IMR-90 (cell line): ENCODE measurements around the gene LYRM4. TPM values are rescaled to one million over a fixed set of nuclear protein-coding genes. Genes with fewer than 3 reads are reported as not detected.

ENCODE experiments used
- ATAC-seq: fragments of 200-7000 bp; cut with Tn5 transposase; 2 replicates; pipeline ENCODE4 v1.9.1; 2020; ENCODE audit warnings: low read depth, mild to moderate bottlenecking, moderate library complexity
- BruUV-seq: library from RNA; stranded (reverse); fragments of 400-500 nt; replicated peaks from 2 replicates; lab custom pipeline; 2021; lab: Mats Ljungman, UMichigan
- CTCF ChIA-PET: fragments of 300-600 bp; formaldehyde crosslinking; extraction: SDS; loops from one replicate; lab custom pipeline; 2021; ENCODE audit warnings: antibody characterized with exemption; lab: Yijun Ruan, JAX
- POLR2A ChIA-PET: fragments of 300-600 bp; sonication (Branson Sonifier 250); formaldehyde crosslinking; loops from one replicate; lab custom pipeline; 2022; ENCODE audit warnings: antibody characterized with exemption; ENCODE audit not compliant: unreplicated experiment; lab: Charles Lee
- DNase-seq: peaks from one replicate; pipeline ENCODE4 v3.0.0; 2013
- H2AFZ ChIP-seq: replicated peaks from 2 replicates; pipeline ENCODE3; 2013; ENCODE audit warnings: low read length, mild to moderate bottlenecking; ENCODE audit not compliant: poor library complexity
- H2AK5ac ChIP-seq: 2 replicates; pipeline ENCODE4 v1.6.1; 2013; ENCODE audit warnings: low read depth, low read length, inconsistent platforms
- H2AK9ac ChIP-seq: replicated peaks from 2 replicates; pipeline ENCODE3; 2013; ENCODE audit warnings: mild to moderate bottlenecking, low read depth, low read length, moderate library complexity; ENCODE audit not compliant: poor library complexity
- H2BK120ac ChIP-seq: 2 replicates; pipeline ENCODE4 v1.6.1; 2013; ENCODE audit warnings: low read depth, low read length, inconsistent platforms
- H2BK15ac ChIP-seq: 3 replicates; pipeline ENCODE4 v1.6.1; 2013; ENCODE audit warnings: low read depth, low read length, inconsistent platforms
- H2BK20ac ChIP-seq: 2 replicates; pipeline ENCODE4 v1.6.1; 2013; ENCODE audit warnings: low read depth, mild to moderate bottlenecking, inconsistent platforms, low read length, moderate library complexity
- H2BK5ac ChIP-seq: 2 replicates; pipeline ENCODE4 v1.6.1; 2013; ENCODE audit warnings: mild to moderate bottlenecking, low read depth, low read length, inconsistent platforms; ENCODE audit not compliant: poor library complexity, severe bottlenecking
- H3K14ac ChIP-seq: replicated peaks from 2 replicates; pipeline ENCODE4 v1.6.1; 2013; ENCODE audit warnings: low read depth, low read length, inconsistent platforms
- H3K18ac ChIP-seq: 2 replicates; pipeline ENCODE4 v1.6.1; 2013; ENCODE audit warnings: low read depth, low read length, control low read depth
- H3K23ac ChIP-seq: 2 replicates; pipeline ENCODE4 v1.6.1; 2013; ENCODE audit warnings: low read depth, low read length, inconsistent platforms
- H3K27ac ChIP-seq: 2 replicates; pipeline ENCODE4 v1.5.1; 2013; ENCODE audit warnings: mild to moderate bottlenecking, control low read depth, low read length; ENCODE audit not compliant: insufficient read depth
- H3K27me3 ChIP-seq: 2 replicates; pipeline ENCODE4 v1.6.1; 2013; ENCODE audit warnings: low read length; ENCODE audit not compliant: control insufficient read depth, insufficient read depth
- H3K36me3 ChIP-seq: 2 replicates; pipeline ENCODE4 v1.6.1; 2013; ENCODE audit warnings: low read length, mixed read lengths; ENCODE audit not compliant: control insufficient read depth, insufficient read depth
- H3K4ac ChIP-seq: 2 replicates; pipeline ENCODE4 v1.6.1; 2013; ENCODE audit warnings: low read depth, low read length, inconsistent platforms
- H3K4me1 ChIP-seq: 2 replicates; pipeline ENCODE4 v1.6.1; 2013; ENCODE audit warnings: low read length, mixed read lengths; ENCODE audit not compliant: control insufficient read depth, insufficient read depth
- H3K4me2 ChIP-seq: 2 replicates; pipeline ENCODE4 v1.6.1; 2013; ENCODE audit warnings: low read depth, mild to moderate bottlenecking, control low read depth, low read length, moderate library complexity
- H3K4me3 ChIP-seq: 2 replicates; pipeline ENCODE4 v1.5.1; 2013; ENCODE audit warnings: low read depth, mild to moderate bottlenecking, control low read depth, low read length, moderate library complexity; ENCODE audit not compliant: insufficient read depth
- H3K56ac ChIP-seq: 2 replicates; pipeline ENCODE4 v1.6.1; 2013; ENCODE audit warnings: low read length, inconsistent platforms; ENCODE audit not compliant: insufficient read depth; ENCODE audit errors: extremely low read depth
- H3K79me1 ChIP-seq, 2 experiments: 2 replicates each; pipeline ENCODE4 v1.6.1; 2013; ENCODE audit warnings: low read length in 2 of 2, inconsistent platforms in 1 of 2, low read depth in 1 of 2
- H3K9ac ChIP-seq: 2 replicates; pipeline ENCODE4 v1.6.1; 2013; ENCODE audit warnings: low read depth, low read length, control low read depth
- H3K9me1 ChIP-seq: 2 replicates; pipeline ENCODE4 v1.6.1; 2013; ENCODE audit warnings: low read length, inconsistent platforms; ENCODE audit not compliant: insufficient read depth
- H3K9me3 ChIP-seq: 2 replicates; pipeline ENCODE4 v1.6.1; 2013; ENCODE audit warnings: low read length; ENCODE audit not compliant: control insufficient read depth, insufficient read depth
- H4K20me1 ChIP-seq: 2 replicates; pipeline ENCODE4 v1.6.1; 2013; ENCODE audit warnings: low read length, inconsistent platforms; ENCODE audit not compliant: insufficient read depth
- H4K5ac ChIP-seq: 2 replicates; pipeline ENCODE4 v1.6.1; 2013; ENCODE audit warnings: mild to moderate bottlenecking, low read depth, low read length, control low read depth
- H4K8ac ChIP-seq, 2 experiments: 2 replicates each; pipeline ENCODE4 v1.6.1; 2013; ENCODE audit warnings: low read depth in 2 of 2, low read length in 2 of 2, control low read depth in 1 of 2, inconsistent platforms in 1 of 2
- H4K91ac ChIP-seq: 2 replicates; pipeline ENCODE4 v1.6.1; 2013; ENCODE audit warnings: low read depth, low read length, inconsistent platforms; ENCODE audit not compliant: insufficient read depth
- BHLHE40 ChIP-seq: fragments of 150-350 bp; IDR thresholded peaks from 2 replicates; pipeline ENCODE4 v1.6.1; 2016; ENCODE audit warnings: mild to moderate bottlenecking, low read depth, low read length
- CEBPB ChIP-seq: IDR thresholded peaks from 2 replicates; pipeline ENCODE4 v1.6.1; 2012; ENCODE audit warnings: low read depth, low read length, improper control_type of control experiment
- CHD1 ChIP-seq: IDR thresholded peaks from 2 replicates; pipeline ENCODE4 v1.6.1; 2012; ENCODE audit warnings: low read depth, low read length, improper control_type of control experiment
- CTCF ChIP-seq: conservative IDR thresholded peaks from 2 replicates; pipeline ENCODE4 v1.5.1; 2012; ENCODE audit warnings: mild to moderate bottlenecking, low read depth, low read length, improper control_type of control experiment
- ELK1 ChIP-seq: fragments of 150-350 bp; IDR thresholded peaks from 2 replicates; pipeline ENCODE4 v1.6.1; 2016; ENCODE audit warnings: low read depth, mild to moderate bottlenecking, low read length, moderate library complexity, borderline replicate concordance
- FOS ChIP-seq: fragments of 150-350 bp; IDR thresholded peaks from 2 replicates; pipeline ENCODE4 v1.6.1; 2016; ENCODE audit warnings: low read depth, low read length
- MAFK ChIP-seq: IDR thresholded peaks from 2 replicates; pipeline ENCODE4 v1.6.1; 2012; ENCODE audit warnings: low read depth, low read length, improper control_type of control experiment
- MAZ ChIP-seq: IDR thresholded peaks from 2 replicates; pipeline ENCODE4 v1.6.1; 2012; ENCODE audit warnings: low read depth, mild to moderate bottlenecking, low read length, improper control_type of control experiment, moderate library complexity, borderline replicate concordance
- MXI1 ChIP-seq: IDR thresholded peaks from 2 replicates; pipeline ENCODE4 v1.6.1; 2012; ENCODE audit warnings: low read depth, mild to moderate bottlenecking, low read length, moderate library complexity, borderline replicate concordance
- NFE2L2 ChIP-seq: fragments of 150-350 bp; IDR thresholded peaks from 2 replicates; pipeline ENCODE4 v1.6.1; 2016; ENCODE audit warnings: low read depth, mild to moderate bottlenecking, low read length
- POLR2A ChIP-seq: IDR thresholded peaks from 2 replicates; pipeline ENCODE4 v1.6.1; 2012; ENCODE audit warnings: mild to moderate bottlenecking, low read depth, low read length
- RAD21 ChIP-seq: IDR thresholded peaks from 2 replicates; pipeline ENCODE4 v1.6.1; 2012; ENCODE audit warnings: low read length, improper control_type of control experiment
- RCOR1 ChIP-seq: IDR thresholded peaks from 2 replicates; pipeline ENCODE4 v1.6.1; 2012; ENCODE audit warnings: mild to moderate bottlenecking, low read length, improper control_type of control experiment; ENCODE audit not compliant: insufficient replicate concordance
- RFX5 ChIP-seq: IDR thresholded peaks from 2 replicates; pipeline ENCODE4 v1.8.0; 2012; ENCODE audit warnings: low read depth, mild to moderate bottlenecking, low read length, moderate library complexity
- SMC3 ChIP-seq: fragments of 150-350 bp; IDR thresholded peaks from 2 replicates; pipeline ENCODE4 v1.6.1; 2016; ENCODE audit warnings: low read depth, mild to moderate bottlenecking, antibody characterized with exemption, low read length, moderate library complexity
- USF2 ChIP-seq: fragments of 150-350 bp; IDR thresholded peaks from 2 replicates; pipeline ENCODE4 v1.6.1; 2017; ENCODE audit warnings: mild to moderate bottlenecking, antibody characterized with exemption, low read length, low read depth
- WGBS, 2 experiments: methylation state at CpG; one replicate each; pipeline versions ENCODE4 v1.1.5 to v1.1.7; 2013; ENCODE audit warnings: missing lambda C conversion rate in 2 of 2; ENCODE audit not compliant: insufficient read length in 1 of 2; ENCODE audit errors: extremely low coverage in 2 of 2; 5-methylcytosine and 5-hydroxymethylcytosine counted together
- dilution Hi-C: fragments of 300-500 bp; cut with HindIII; formaldehyde crosslinking; loops from one replicate; pipeline ENCODE4 v1.14.3; 2018; ENCODE audit warnings: low sequenced_read_pairs; ENCODE audit not compliant: unreplicated experiment
- in situ Hi-C: fragments of 300-500 bp; cut with MboI; formaldehyde crosslinking; loops from 3 replicates; pipeline ENCODE4 v1.14.3; 2019; ENCODE audit warnings: low sequenced_read_pairs, inconsistent platforms, mixed read lengths
- intact Hi-C: fragments of 100-400 bp; cut with micrococcal nuclease; formaldehyde crosslinking; loops from 2 replicates; pipeline ENCODE4 v1.10.0; 2022
- polyA plus RNA-seq, 3 experiments: library from polyadenylated mRNA; depleted of rRNA; stranded (reverse); fragments of >200 nt; gene quantifications; 2 replicates each; pipeline ENCODE4 v1.2.3, GENCODE V29; 2012; ENCODE audit warnings: low replicate concordance in 1 of 3
- total RNA-seq: library from RNA; depleted of rRNA; stranded (reverse); fragments of >200 nt; gene quantifications from 2 replicates; pipeline ENCODE4 v1.2.3, GENCODE V29; 2012

LYRM4 gene
- total and polyA plus RNA-seq, 2 of the 4 experiments (the other 2 are of a cell fraction), result 11.5 to 26.6 TPM

- ChIA-PET POLR2A (no interaction called here), CTCF (interaction anchor here (0.6 kb wide), 1 partner anchor 30 kb away, joined by 5 read pairs; no protein-coding TSS in a partner anchor)
- H2BK20ac ChIP-seq, result no peak overlapping the region
- H3K4me3 ChIP-seq, result no peak overlapping the region
- no peak overlapping the region for H4K91ac ChIP-seq
- no peak for TF ChIP-seq CHD1
- no peak for TF ChIP-seq BHLHE40
- no peak for TF ChIP-seq RAD21
- TF ChIP-seq ELK1, result no peak
- TF ChIP-seq RCOR1, result no peak
- TF ChIP-seq RFX5, result no peak
- TF ChIP-seq FOS, result no peak
- no peak for TF ChIP-seq USF2
- TF ChIP-seq MAZ, result no peak
- TF ChIP-seq CTCF, result no peak
- no peak for TF ChIP-seq SMC3
- no peak for TF ChIP-seq POLR2A
- TF ChIP-seq NFE2L2, result no peak
- no peak for TF ChIP-seq MXI1
- no peak for TF ChIP-seq CEBPB
- TF ChIP-seq MAFK, result no peak
- no peak overlapping the region for H3K4me2 ChIP-seq
- H2AK9ac ChIP-seq, result no peak overlapping the region
- H3K23ac ChIP-seq, result no peak overlapping the region
- H4K8ac ChIP-seq, result no peak overlapping the region
- H3K79me1 ChIP-seq, result no peaks in the 10 kb centered on the region
- H3K18ac ChIP-seq, result no peak overlapping the region
- no peak overlapping the region for H2BK5ac ChIP-seq
- H4K20me1 ChIP-seq, result no peaks in the 10 kb centered on the region
- in situ Hi-C loops (no loop called here), intact Hi-C loops (no loop called here), dilution Hi-C loops (no loop called here)
- H2AFZ ChIP-seq, result no peak overlapping the region
- H2AK5ac ChIP-seq, result no peak overlapping the region
- ATAC-seq (no peak), DNase-seq (no peak)
- no TSS peak for BruUV-seq
- no peak overlapping the region for H3K27ac ChIP-seq
- H2BK120ac ChIP-seq, result no peak overlapping the region
- H3K56ac ChIP-seq, result no peak overlapping the region
- no peak overlapping the region for H3K9ac ChIP-seq
- H3K14ac ChIP-seq, result 0 out of 2 replicates have a peak overlapping the region, but pooled peaks have one; percentile 8
- 100% methylated on average over 2 of the region's 6 CpGs; no CpG with 5 or more reads in 1 of the 2 experiments for WGBS, 2 experiments
- no peak overlapping the region for H3K4ac ChIP-seq
- no peaks in the 10 kb centered on the region for H3K27me3 ChIP-seq
- H3K4me1 ChIP-seq, result peaks cover 2% of the 10 kb centered on the region; the same call in 1 of the 2 replicates
- H3K9me3 ChIP-seq, result no peaks in the 10 kb centered on the region
- H3K9me1 ChIP-seq, result peaks cover 6% of the 10 kb centered on the region
- H3K36me3 ChIP-seq, result no peaks in the 10 kb centered on the region
- H2BK15ac ChIP-seq, result no peak overlapping the region
- no peak overlapping the region for H4K5ac ChIP-seq
Measured at GRCh38 chr6:5175635-5176034, 85.1 kb downstream of the LYRM4 start.
